H1 (cell line): ENCODE results near the gene TSHR. TPM values are rescaled to one million over a fixed set of nuclear protein-coding genes. Genes with fewer than 3 reads are reported as not detected.

Source experiments
- CHD1 ChIP-seq: IDR thresholded peaks from 2 replicates; pipeline ENCODE4 v1.6.1; 2012; ENCODE audit warnings: low read depth, low read length, improper control_type of control experiment
- CHD7 ChIP-seq: fragments of 300-600 bp; sonication (generic); IDR thresholded peaks from 2 replicates; pipeline ENCODE4 v1.7.1; 2012; ENCODE audit warnings: low read length, moderate library complexity, mild to moderate bottlenecking, inconsistent platforms; ENCODE audit not compliant: insufficient replicate concordance
- RFX5 ChIP-seq: IDR thresholded peaks from 2 replicates; pipeline ENCODE4 v1.6.1; 2011; ENCODE audit warnings: low read depth, low read length, improper control_type of control experiment, borderline replicate concordance
- SIX5 ChIP-seq: IDR thresholded peaks from 2 replicates; pipeline ENCODE4 v1.6.1; 2011; ENCODE audit warnings: mild to moderate bottlenecking, low read depth, low read length
- SP2 ChIP-seq: IDR thresholded peaks from 2 replicates; pipeline ENCODE4 v1.6.1; 2012; ENCODE audit warnings: mild to moderate bottlenecking, low read length, inconsistent platforms
- TAF1 ChIP-seq: IDR thresholded peaks from 2 replicates; pipeline ENCODE4 v1.6.1; 2011; ENCODE audit warnings: mild to moderate bottlenecking, low read depth, low read length
- polyA plus RNA-seq, 7 experiments: library from polyadenylated mRNA; depleted of rRNA in 3 of 7; stranded (reverse) in 5 of 7; unstranded in 2 of 7; fragments of >200 nt in 5 of 7; fragments of 200-250 nt in 2 of 7; gene quantifications; 1 replicate in 5 of 7; 2 replicates in 1 of 7; 4 replicates in 1 of 7; pipeline versions ENCODE4 v1.2.1 to v1.2.3, GENCODE V29; 2011 to 2013; ENCODE audit warnings: missing spikeins in 2 of 7, mixed read lengths in 2 of 7
- total RNA-seq: library from RNA; stranded (reverse); fragmentation: NEBNext Ultra II Directional; extraction: Animal tissue kit (Norgen Biotek cat#: 25700); gene quantifications from 2 replicates; pipeline ENCODE4 v1.2.1, GENCODE V29; 2021

TSHR gene
- total and polyA plus RNA-seq, 2 of the 8 experiments (the other 6 are each of a cell fraction or from before 2014, with no cell fraction given): 0.27 TPM; not detected in 1

DNA sequence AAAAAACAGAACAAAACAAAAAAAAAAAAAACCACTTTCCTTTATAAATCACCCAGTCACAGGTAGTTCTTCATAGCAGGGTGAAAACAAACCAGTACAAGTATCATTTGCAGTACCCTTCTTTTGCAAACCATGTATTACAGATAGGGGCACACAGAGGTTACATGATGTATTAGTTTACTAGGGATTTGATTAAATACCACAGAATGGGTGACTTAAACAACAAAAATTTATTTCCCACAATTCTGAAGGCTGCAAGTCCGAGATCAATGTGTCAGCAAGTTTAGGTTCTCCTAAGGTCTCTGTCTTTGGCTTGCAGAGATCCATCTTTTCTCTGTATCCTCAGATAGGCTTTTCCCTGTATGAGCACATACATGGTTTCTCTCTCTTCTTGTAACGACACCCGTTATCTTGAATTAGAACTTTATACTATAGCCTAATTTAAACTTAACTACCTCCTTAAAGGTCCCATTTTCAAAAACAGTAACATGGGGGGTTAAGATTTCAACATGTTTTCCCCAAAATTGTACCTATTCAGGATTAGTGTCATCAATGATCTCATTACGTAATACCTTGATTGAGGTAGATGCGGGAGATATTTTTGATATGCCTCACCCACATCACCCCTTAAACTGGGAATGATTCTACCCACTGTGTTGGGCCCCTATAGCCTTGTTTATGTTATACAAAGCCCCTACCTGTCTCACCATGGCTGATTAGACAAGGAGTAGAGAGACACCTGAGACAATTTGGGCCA is 10.4 kb upstream of the TSHR start (continued):
- no peak for TF ChIP-seq SP2
- no peak for TF ChIP-seq CHD1
- TF ChIP-seq CHD7: no peak
- no peak for TF ChIP-seq SIX5
- TF ChIP-seq RFX5: no peak
- TF ChIP-seq TAF1: no peak
